ENCODE results near the gene AKAIN1. TPM values are rescaled to one million over a fixed set of nuclear protein-coding genes. Genes with fewer than 3 reads are reported as not detected.
A peak's percentile ranks its signal among the peaks of the same experiment; 100 is the strongest.

Gene AKAIN1
- polyA plus RNA-seq, 1 of the 3 experiments (the other 2 are of a cell fraction): not detected

- H3K27me3 ChIP-seq (ENCODE audit: insufficient read depth): no peaks in the 10 kb centered on the region
- no peak overlapping the region for H3K4me3 ChIP-seq (ENCODE audit: low read depth in 2 of 2, low read length in 1 of 2)
- no peaks in the 10 kb centered on the region for H3K4me1 ChIP-seq (ENCODE audit: control insufficient read depth in 1 of 2, insufficient read depth in 2 of 2, low read depth in 1 of 2, low read length in 1 of 2)
- H3K27ac ChIP-seq (ENCODE audit: low read depth in 2 of 2, low read length in 1 of 2): no peak overlapping the region
- no peak overlapping the region for H3K9ac ChIP-seq
- ChIA-PET CTCF (interaction anchor here (0.7 kb wide), 1 partner anchor 1157 kb away, joined by 3 read pairs; no protein-coding TSS in a partner anchor), POLR2A (no interaction called here)
- no peaks in the 10 kb centered on the region for H3K9me3 ChIP-seq
- no peaks in the 10 kb centered on the region for H3K9me2 ChIP-seq
- no peaks in the 10 kb centered on the region for H3F3A ChIP-seq (replicated peaks; ENCODE audit: insufficient read depth)
- H3K79me2 ChIP-seq (ENCODE audit: insufficient read depth): no peaks in the 10 kb centered on the region
- no peak for DNase-seq
- no peak overlapping the region for H3K4me2 ChIP-seq
- no peaks in the 10 kb centered on the region for H4K20me1 ChIP-seq (ENCODE audit: insufficient read depth)
- no peak overlapping the region for H2AFZ ChIP-seq (ENCODE audit: low read depth)
- H3K36me3 ChIP-seq (replicated peaks in 1 of 2; ENCODE audit: control insufficient read depth in 1 of 2, insufficient read depth in 2 of 2, low read length in 1 of 2): no peaks in the 10 kb centered on the region
- WGBS (ENCODE audit: low lambda C conversion rate): 0% methylated on average over 1 of the region's 1 CpG
- TF ChIP-seq CTCF (IDR thresholded peaks at IDR 0.05) (peak; percentile 19), ELF1 (IDR thresholded peaks at IDR 0.05) (no peak)
Measured at GRCh38 chr18:5106730-5107129, 90.3 kb downstream of the AKAIN1 start.

GRCh38 chr18:5104246-5104645, 92.8 kb downstream of the AKAIN1 start:
- Histone ChIP-seq H3K4me1 (ENCODE audit: control insufficient read depth in 1 of 2, insufficient read depth in 2 of 2, low read depth in 1 of 2, low read length in 1 of 2) (no peaks in the 10 kb centered on the region), H2AFZ (ENCODE audit: low read depth) (no peak overlapping the region), H3K27me3 (ENCODE audit: insufficient read depth) (no peaks in the 10 kb centered on the region), H3K9me3 (no peaks in the 10 kb centered on the region), H3K4me2 (no peak overlapping the region), H3K79me2 (ENCODE audit: insufficient read depth) (no peaks in the 10 kb centered on the region), H4K20me1 (ENCODE audit: insufficient read depth) (no peaks in the 10 kb centered on the region), H3K9ac (no peak overlapping the region), H3K9me2 (no peaks in the 10 kb centered on the region), H3F3A (replicated peaks; ENCODE audit: insufficient read depth) (no peaks in the 10 kb centered on the region), H3K4me3 (ENCODE audit: low read depth in 2 of 2, low read length in 1 of 2) (no peak overlapping the region), H3K36me3 (replicated peaks in 1 of 2; ENCODE audit: control insufficient read depth in 1 of 2, insufficient read depth in 2 of 2, low read length in 1 of 2) (no peaks in the 10 kb centered on the region), H3K27ac (ENCODE audit: low read depth in 2 of 2, low read length in 1 of 2) (no peak overlapping the region)
- CTCF ChIA-PET: no interaction called here
- WGBS (ENCODE audit: low lambda C conversion rate): 0% methylated on average over 3 of the region's 3 CpGs
- no peak for TF ChIP-seq SMC3 (IDR thresholded peaks at IDR 0.05; ENCODE audit: low read depth, low read length)
- no peak for TF ChIP-seq USF2 (IDR thresholded peaks at IDR 0.05; ENCODE audit: borderline replicate concordance, low read depth, low read length)
- TF ChIP-seq RFX5 (IDR thresholded peaks at IDR 0.05; ENCODE audit: low read length): no peak
- no peak for TF ChIP-seq MAX (IDR thresholded peaks at IDR 0.05; ENCODE audit: low read depth)
- TF ChIP-seq ELF1 (IDR thresholded peaks at IDR 0.05): no peak
- TF ChIP-seq TAF1 (IDR thresholded peaks at IDR 0.05; ENCODE audit: borderline replicate concordance, low read depth, low read length): no peak
- TF ChIP-seq CTCF (IDR thresholded peaks at IDR 0.05): no peak
- no peak for TF ChIP-seq RXRA (IDR thresholded peaks at IDR 0.05; ENCODE audit: borderline replicate concordance, low read depth)
- TF ChIP-seq RCOR1 (IDR thresholded peaks at IDR 0.05; ENCODE audit: low read length): no peak
- no peak for TF ChIP-seq ZBTB33 (IDR thresholded peaks at IDR 0.05; ENCODE audit: borderline replicate concordance, low read depth)
- TF ChIP-seq FOXM1 (IDR thresholded peaks at IDR 0.05; ENCODE audit: low read depth): no peak
- TF ChIP-seq EZH2phosphoT487 (IDR thresholded peaks at IDR 0.05; ENCODE audit: borderline replicate concordance, low read depth): no peak
- TF ChIP-seq MXI1 (IDR thresholded peaks at IDR 0.05; ENCODE audit: low read depth, low read length): no peak
- POLR2A ChIA-PET: no interaction called here
- DNase-seq: no peak
